ENCODE results near the gene PRDM15.

GRCh38 chr21:41779659-41780058 lies 99.5 kb downstream of the PRDM15 start:
- TF ChIP-seq EZH2 (IDR thresholded peaks at IDR 0.05; ENCODE audit: borderline replicate concordance, low read depth, low read length, poor library complexity, severe bottlenecking): no peak
- TF ChIP-seq CTCF (conservative IDR thresholded peaks at IDR 0.05; ENCODE audit: low read depth, low read length): no peak

All from A673 (cell line).